ENCODE data around the gene UQCC5. TPM values are rescaled to one million over a fixed set of nuclear protein-coding genes. Genes with fewer than 3 reads are reported as not detected.

Gene UQCC5
- total and polyA plus RNA-seq, 9 donors = 10.3 to 15.7 (median 12.5) TPM

DNA sequence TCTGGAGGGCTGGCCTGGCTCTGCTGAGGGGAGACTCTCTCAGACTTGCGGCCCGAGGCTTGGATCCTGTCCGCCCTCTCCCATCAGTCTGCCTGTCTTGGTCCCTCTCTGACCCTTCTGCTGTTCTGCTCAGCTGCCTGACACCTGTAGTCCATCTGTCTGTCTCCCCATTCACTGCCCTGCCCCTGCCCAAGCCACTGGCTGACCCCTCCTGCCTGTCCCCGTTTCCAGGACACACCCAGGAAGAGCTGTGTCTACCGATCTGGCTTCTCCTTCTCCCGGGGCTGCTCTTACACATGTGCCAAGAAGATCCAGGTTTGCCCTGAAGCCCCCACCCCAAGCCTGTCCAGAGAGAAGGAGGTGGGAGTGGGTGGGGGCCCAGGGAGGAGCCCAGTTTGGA is 21.2 kb upstream of the UQCC5 start:
- Histone ChIP-seq H3K4me3 (ENCODE audit: low read length) (no peak overlapping the region), H3K27ac (ENCODE audit: low read length) (no peak overlapping the region), H3K36me3 (ENCODE audit: control insufficient read depth, insufficient read depth, low read length) (no peaks in the 10 kb centered on the region), H3K9me3 (replicated peaks; ENCODE audit: control insufficient read depth, low read depth, low read length) (no peaks in the 10 kb centered on the region), H3K27me3 (ENCODE audit: control insufficient read depth, insufficient read depth, low read length) (no peaks in the 10 kb centered on the region), H3K4me1 (ENCODE audit: control insufficient read depth, insufficient read depth, low read length) (peaks cover 9% of the 10 kb centered on the region)
- DNase-seq = no peak
- WGBS (ENCODE audit: insufficient coverage) = 100% methylated on average over 1 of the region's 6 CpGs

DNA sequence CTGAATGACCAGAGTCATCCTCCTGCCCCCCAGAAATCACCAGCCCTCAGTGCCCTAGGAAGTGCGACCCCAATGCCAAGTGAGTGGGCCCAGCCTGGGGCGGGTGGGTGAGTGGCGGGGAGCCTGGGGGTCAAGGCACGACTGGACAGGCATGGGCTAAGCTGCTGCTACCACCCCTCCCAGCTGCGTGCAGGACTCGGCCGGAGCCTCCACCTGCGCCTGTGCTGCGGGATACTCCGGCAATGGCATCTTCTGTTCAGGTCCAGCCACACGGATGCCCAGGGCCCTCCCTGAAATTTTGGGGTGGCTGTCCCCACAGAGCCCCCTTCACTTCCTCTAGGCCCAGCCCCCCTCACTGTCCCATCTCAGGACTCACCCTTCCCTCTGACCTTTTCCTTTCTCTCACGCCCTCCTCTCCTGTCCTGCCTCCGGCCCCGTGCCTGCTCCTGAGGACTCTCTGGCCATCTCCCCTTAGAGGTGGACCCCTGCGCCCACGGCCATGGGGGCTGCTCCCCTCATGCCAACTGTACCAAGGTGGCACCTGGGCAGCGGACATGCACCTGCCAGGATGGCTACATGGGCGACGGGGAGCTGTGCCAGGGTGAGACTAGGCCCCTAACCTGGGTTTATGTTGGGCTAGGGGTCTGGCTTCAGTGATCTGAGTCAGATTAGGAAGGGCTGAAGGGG is 19.8 kb upstream of the UQCC5 start:
- Histone ChIP-seq H3K4me1 (ENCODE audit: control insufficient read depth, insufficient read depth, low read length) (peaks cover 9% of the 10 kb centered on the region), H3K4me3 (ENCODE audit: low read length) (no peak overlapping the region), H3K27ac (ENCODE audit: low read length) (no peak overlapping the region), H3K9me3 (replicated peaks; ENCODE audit: control insufficient read depth, low read depth, low read length) (no peaks in the 10 kb centered on the region), H3K36me3 (ENCODE audit: control insufficient read depth, insufficient read depth, low read length) (no peaks in the 10 kb centered on the region), H3K27me3 (ENCODE audit: control insufficient read depth, insufficient read depth, low read length) (no peaks in the 10 kb centered on the region)
- WGBS (ENCODE audit: insufficient coverage) = 92% methylated on average over 19 of the region's 19 CpGs
- DNase-seq = no peak

DNA sequence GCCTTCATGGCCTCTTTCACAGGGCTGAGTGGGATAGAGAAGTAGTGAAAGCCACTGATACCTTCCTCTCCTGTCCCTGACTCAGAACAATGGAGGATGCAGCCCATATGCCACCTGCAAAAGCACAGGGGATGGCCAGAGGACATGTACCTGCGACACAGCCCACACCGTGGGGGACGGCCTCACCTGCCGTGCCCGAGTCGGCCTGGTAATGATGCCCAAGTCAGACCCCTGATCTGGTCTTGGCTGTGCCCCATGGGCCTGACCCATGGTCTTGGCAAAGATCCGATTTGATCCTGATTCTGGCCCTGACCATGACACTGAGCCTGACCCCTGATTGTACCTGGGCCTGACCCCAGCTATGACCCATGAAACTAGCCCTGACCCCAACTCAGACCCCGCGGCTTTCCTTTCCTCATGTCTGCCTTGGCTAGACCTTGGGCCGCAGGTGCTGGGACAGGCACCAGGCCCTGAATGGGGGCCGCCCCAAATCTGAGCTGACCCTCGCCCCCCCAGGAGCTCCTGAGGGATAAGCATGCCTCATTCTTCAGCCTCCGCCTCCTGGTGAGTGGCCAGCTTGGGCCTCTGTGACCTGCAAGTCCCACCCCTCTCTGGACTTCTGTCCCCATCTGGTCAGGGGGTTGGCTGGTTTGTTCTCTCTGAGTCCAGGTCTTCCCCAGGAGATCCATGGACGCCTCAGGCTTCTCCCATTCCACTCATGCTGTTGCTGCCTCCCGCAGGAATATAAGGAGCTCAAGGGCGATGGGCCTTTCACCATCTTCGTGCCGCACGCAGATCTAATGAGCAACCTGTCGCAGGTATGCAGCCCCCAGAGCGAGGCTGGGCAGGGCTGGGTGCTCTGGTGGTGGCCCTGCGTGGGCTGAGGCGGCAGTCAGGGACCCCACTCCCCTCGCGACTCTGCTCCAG is 18.3 kb upstream of the UQCC5 start:
- Histone ChIP-seq H3K9me3 (replicated peaks; ENCODE audit: control insufficient read depth, low read depth, low read length) (no peaks in the 10 kb centered on the region), H3K36me3 (ENCODE audit: control insufficient read depth, insufficient read depth, low read length) (peaks cover 4% of the 10 kb centered on the region), H3K27ac (ENCODE audit: low read length) (no peak overlapping the region), H3K4me1 (ENCODE audit: control insufficient read depth, insufficient read depth, low read length) (peaks cover 9% of the 10 kb centered on the region), H3K4me3 (ENCODE audit: low read length) (no peak overlapping the region), H3K27me3 (ENCODE audit: control insufficient read depth, insufficient read depth, low read length) (no peaks in the 10 kb centered on the region)
- 65% methylated on average over 23 of the region's 25 CpGs for WGBS (ENCODE audit: insufficient coverage)
- no peak for DNase-seq

DNA sequence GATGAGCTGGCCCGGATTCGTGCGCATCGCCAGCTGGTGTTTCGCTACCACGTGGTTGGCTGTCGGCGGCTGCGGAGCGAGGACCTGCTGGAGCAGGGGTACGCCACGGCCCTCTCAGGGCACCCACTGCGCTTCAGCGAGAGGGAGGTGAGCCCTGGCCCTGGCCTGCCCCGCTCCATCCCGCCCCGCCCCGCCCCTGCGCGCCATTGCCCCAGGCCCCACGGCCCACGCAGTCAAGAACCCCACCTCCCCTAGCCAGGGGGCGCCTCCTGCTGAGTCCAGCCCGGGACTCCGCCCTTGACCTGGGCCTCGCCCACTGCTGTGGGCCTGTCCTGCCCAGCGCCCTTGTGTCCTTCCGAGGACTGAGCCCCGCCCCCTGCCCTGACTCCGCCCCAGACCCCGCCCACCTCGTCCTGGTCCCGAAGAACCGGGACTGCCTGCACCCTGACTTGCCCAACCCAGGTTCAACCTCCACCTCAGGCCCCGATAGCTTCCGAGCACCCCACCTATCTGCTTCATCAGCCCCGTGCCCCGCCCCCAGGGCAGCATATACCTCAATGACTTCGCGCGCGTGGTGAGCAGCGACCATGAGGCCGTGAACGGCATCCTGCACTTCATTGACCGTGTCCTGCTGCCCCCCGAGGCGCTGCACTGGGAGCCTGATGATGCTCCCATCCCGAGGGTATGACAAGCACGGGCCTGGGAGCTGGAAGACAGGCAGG is 17.5 kb upstream of the UQCC5 start:
- WGBS (ENCODE audit: insufficient coverage) = 23% methylated on average over 38 of the region's 50 CpGs
- Histone ChIP-seq H3K27ac (ENCODE audit: low read length) (no peak overlapping the region), H3K4me1 (ENCODE audit: control insufficient read depth, insufficient read depth, low read length) (peaks cover 9% of the 10 kb centered on the region), H3K9me3 (replicated peaks; ENCODE audit: control insufficient read depth, low read depth, low read length) (no peaks in the 10 kb centered on the region), H3K27me3 (ENCODE audit: control insufficient read depth, insufficient read depth, low read length) (no peaks in the 10 kb centered on the region), H3K36me3 (ENCODE audit: control insufficient read depth, insufficient read depth, low read length) (peaks cover 7% of the 10 kb centered on the region), H3K4me3 (ENCODE audit: low read length) (no peak overlapping the region)
- no peak for DNase-seq

DNA sequence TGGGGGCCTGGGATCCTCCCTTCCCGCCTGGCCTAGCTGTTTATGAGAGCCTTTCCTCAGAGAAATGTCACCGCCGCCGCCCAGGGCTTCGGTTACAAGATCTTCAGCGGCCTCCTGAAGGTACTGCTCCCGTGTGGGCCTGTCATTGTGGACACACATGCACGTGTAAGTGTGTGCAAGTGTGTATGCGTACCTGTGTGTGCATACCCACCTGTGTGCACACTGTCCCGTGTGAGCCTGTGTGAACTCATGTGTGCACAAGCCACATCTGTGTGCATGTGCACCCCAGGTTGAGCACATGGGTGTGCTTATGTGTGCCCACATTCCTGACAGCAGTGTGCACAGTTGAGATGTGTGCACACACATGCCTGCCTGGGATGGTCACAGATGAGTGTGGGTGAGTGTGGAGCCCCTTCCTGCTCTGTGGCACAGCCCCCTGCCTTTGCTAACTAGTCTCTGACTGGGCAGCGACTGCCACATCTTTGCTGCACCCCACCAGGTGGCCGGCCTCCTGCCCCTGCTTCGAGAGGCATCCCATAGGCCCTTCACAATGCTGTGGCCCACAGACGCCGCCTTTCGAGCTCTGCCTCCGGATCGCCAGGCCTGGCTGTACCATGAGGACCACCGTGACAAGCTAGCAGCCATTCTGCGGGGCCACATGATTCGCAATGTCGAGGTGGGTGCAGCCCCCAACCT is 16.8 kb upstream of the UQCC5 start:
- WGBS (ENCODE audit: insufficient coverage) = 74% methylated on average over 20 of the region's 22 CpGs
- H3K36me3 ChIP-seq (ENCODE audit: control insufficient read depth, insufficient read depth, low read length) = peaks cover 15% of the 10 kb centered on the region
- H3K9me3 ChIP-seq (replicated peaks; ENCODE audit: control insufficient read depth, low read depth, low read length) = no peaks in the 10 kb centered on the region
- no peak overlapping the region for H3K4me3 ChIP-seq (ENCODE audit: low read length)
- no peaks in the 10 kb centered on the region for H3K27me3 ChIP-seq (ENCODE audit: control insufficient read depth, insufficient read depth, low read length)
- H3K4me1 ChIP-seq (ENCODE audit: control insufficient read depth, insufficient read depth, low read length) = peaks cover 10% of the 10 kb centered on the region
- H3K27ac ChIP-seq (ENCODE audit: low read length) = no peak overlapping the region
- DNase-seq = no peak

DNA sequence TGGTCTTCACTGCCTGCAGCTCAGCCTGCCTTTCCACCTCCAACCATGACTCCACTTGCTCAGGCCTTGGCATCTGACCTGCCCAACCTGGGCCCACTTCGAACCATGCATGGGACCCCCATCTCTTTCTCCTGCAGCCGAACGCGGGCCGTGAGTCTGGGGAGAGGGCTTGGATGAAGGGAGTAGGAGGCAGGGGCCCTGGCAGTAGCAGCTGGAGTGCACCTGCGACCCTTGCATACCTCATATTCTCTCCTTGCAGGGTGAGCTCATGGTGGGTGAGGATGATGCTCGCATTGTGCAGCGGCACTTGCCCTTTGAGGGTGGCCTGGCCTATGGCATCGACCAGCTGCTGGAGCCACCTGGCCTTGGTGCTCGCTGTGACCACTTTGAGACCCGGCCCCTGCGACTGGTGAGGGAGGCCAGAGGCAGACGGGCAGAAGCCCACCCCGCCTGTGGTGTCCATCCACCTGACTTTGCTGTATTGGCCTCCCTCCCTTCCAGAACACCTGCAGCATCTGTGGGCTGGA is 16.2 kb upstream of the UQCC5 start:
- no peak overlapping the region for H3K4me3 ChIP-seq (ENCODE audit: low read length)
- no peaks in the 10 kb centered on the region for H3K27me3 ChIP-seq (ENCODE audit: control insufficient read depth, insufficient read depth, low read length)
- 91% methylated on average over 5 of the region's 14 CpGs for WGBS (ENCODE audit: insufficient coverage)
- H3K4me1 ChIP-seq (ENCODE audit: control insufficient read depth, insufficient read depth, low read length) = peaks cover 11% of the 10 kb centered on the region
- no peak for DNase-seq
- H3K27ac ChIP-seq (ENCODE audit: low read length) = no peak overlapping the region
- H3K9me3 ChIP-seq (replicated peaks; ENCODE audit: control insufficient read depth, low read depth, low read length) = no peaks in the 10 kb centered on the region
- peaks cover 19% of the 10 kb centered on the region for H3K36me3 ChIP-seq (ENCODE audit: control insufficient read depth, insufficient read depth, low read length)

DNA sequence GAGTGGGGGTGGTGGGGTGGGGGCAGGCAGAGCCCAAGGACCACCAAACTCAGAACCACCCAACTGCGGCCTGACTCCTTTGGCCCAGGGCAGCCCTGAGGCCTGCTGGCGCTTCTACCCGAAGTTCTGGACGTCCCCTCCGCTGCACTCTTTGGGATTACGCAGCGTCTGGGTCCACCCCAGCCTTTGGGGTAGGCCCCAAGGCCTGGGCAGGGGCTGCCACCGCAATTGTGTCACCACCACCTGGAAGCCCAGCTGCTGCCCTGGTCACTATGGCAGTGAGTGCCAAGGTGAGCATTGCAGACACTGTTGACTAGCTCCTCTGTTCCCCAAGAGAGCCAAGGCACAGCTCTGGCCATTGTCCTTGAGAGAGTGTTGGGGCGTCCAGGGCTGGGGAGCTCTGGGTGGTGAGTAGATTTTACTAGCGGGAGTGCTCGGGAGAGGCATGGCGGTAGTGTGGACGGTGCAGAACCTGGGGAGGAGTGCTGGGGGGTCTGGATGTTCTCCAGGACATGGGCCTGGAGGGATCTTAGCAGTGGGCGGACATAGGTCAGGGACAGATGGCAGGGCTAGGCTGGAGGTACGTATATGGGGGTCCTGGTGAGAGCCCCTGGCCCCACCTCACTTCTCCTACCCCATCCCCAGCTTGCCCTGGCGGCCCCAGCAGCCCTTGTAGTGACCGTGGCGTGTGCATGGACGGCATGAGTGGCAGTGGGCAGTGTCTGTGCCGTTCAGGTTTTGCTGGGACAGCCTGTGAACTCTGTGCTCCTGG is 15.5 kb upstream of the UQCC5 start:
- no peaks in the 10 kb centered on the region for H3K27me3 ChIP-seq (ENCODE audit: control insufficient read depth, insufficient read depth, low read length)
- no peak overlapping the region for H3K27ac ChIP-seq (ENCODE audit: low read length)
- H3K36me3 ChIP-seq (ENCODE audit: control insufficient read depth, insufficient read depth, low read length) = peaks cover 26% of the 10 kb centered on the region
- no peaks in the 10 kb centered on the region for H3K9me3 ChIP-seq (replicated peaks; ENCODE audit: control insufficient read depth, low read depth, low read length)
- 91% methylated on average over 15 of the region's 20 CpGs for WGBS (ENCODE audit: insufficient coverage)
- no peak for DNase-seq
- H3K4me3 ChIP-seq (ENCODE audit: low read length) = no peak overlapping the region
- peaks cover 18% of the 10 kb centered on the region for H3K4me1 ChIP-seq (ENCODE audit: control insufficient read depth, insufficient read depth, low read length)

DNA sequence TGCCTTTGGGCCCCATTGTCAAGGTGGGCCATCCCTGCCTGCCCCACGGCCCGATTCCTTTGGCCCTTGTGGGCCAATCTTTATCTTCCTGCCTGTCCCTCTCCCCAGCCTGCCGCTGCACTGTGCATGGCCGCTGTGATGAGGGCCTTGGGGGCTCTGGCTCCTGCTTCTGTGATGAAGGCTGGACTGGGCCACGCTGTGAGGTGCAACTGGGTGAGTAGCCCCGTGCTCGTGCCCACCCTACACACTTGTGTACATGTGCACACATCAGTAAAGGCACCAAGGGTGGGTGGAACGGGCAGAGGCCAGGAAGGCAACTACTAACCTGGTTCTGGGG is 14.9 kb upstream of the UQCC5 start:
- Histone ChIP-seq H3K36me3 (ENCODE audit: control insufficient read depth, insufficient read depth, low read length) (peaks cover 31% of the 10 kb centered on the region), H3K27ac (ENCODE audit: low read length) (no peak overlapping the region), H3K27me3 (ENCODE audit: control insufficient read depth, insufficient read depth, low read length) (no peaks in the 10 kb centered on the region), H3K4me1 (ENCODE audit: control insufficient read depth, insufficient read depth, low read length) (peaks cover 21% of the 10 kb centered on the region), H3K9me3 (replicated peaks; ENCODE audit: control insufficient read depth, low read depth, low read length) (no peaks in the 10 kb centered on the region), H3K4me3 (ENCODE audit: low read length) (no peak overlapping the region)
- 87% methylated on average over 6 of the region's 8 CpGs for WGBS (ENCODE audit: insufficient coverage)
- no peak for DNase-seq

DNA sequence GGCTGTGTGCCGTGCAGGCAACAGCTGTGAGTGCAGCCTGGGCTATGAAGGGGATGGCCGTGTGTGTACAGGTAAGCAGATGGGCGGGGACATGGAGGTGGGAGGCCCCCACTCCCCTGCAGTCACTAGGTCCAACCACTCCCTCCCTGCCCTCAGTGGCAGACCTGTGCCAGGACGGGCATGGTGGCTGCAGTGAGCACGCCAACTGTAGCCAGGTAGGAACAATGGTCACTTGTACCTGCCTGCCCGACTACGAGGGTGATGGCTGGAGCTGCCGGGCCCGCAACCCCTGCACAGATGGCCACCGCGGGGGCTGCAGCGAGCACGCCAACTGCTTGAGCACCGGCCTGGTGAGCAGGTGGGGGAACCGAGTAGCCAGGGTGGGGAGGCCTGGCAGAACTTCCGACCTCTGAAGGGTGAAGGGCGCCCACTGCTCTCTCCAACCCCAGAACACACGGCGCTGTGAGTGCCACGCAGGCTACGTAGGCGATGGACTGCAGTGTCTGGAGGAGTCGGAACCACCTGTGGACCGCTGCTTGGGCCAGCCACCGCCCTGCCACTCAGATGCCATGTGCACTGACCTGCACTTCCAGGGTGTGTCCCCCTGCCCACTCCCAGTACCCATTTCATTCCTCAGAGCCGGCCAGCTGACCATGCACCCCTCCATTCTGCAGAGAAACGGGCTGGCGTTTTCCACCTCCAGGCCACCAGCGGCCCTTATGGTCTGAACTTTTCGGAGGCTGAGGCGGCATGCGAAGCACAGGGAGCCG is 14.3 kb upstream of the UQCC5 start:
- Histone ChIP-seq H3K4me1 (ENCODE audit: control insufficient read depth, insufficient read depth, low read length) (peaks cover 21% of the 10 kb centered on the region), H3K4me3 (ENCODE audit: low read length) (no peak overlapping the region), H3K27me3 (ENCODE audit: control insufficient read depth, insufficient read depth, low read length) (no peaks in the 10 kb centered on the region), H3K36me3 (ENCODE audit: control insufficient read depth, insufficient read depth, low read length) (peaks cover 37% of the 10 kb centered on the region), H3K9me3 (replicated peaks; ENCODE audit: control insufficient read depth, low read depth, low read length) (no peaks in the 10 kb centered on the region), H3K27ac (ENCODE audit: low read length) (no peak overlapping the region)
- 92% methylated on average over 27 of the region's 33 CpGs for WGBS (ENCODE audit: insufficient coverage)
- no peak for DNase-seq
